Stimulated activated CD8-positive, alpha-beta memory T cell treated with anti-CD3 and anti-CD28 coated beads, Interleukin-4, amount 100 ng/mL, for 1 hour (primary cell): ENCODE data around the gene CCL16.
"Not testable (repeated sequence)": the region's sequence is repeated elsewhere in the genome, so short reads cannot be mapped to it uniquely, and the experiment has no call there.

Experiments used
- DNase-seq, 2 donors: peaks; one replicate each; pipeline ENCODE4 v3.0.0-alpha.2; 2020; ENCODE audit warnings: low read depth in 2 of 2, low spot score in 1 of 2

CCL16 gene, protein sequence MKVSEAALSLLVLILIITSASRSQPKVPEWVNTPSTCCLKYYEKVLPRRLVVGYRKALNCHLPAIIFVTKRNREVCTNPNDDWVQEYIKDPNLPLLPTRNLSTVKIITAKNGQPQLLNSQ

DNA sequence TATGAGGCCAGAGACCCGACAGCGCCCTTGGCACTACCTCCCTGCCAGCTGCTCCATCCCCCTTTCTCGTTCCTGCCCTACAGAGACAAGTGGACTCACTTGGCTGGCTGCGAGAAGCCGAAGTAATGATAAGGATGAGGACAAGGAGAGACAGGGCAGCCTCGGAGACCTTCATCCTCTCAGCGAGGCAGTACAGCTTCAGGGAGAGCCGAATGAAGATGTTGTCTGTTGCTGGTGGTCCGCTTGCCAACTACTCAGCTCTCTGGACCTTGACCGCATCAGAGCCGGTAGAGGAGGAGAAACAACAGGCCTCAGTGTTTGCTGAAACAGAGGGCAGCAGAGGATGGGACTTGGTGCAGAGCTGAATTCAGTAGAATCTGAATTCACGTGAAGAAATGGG lies at the start of gene CCL16:
Gene CCL16, minus strand, starts transcription at position 252 of the 400 bp plus-strand sequence. Its CDS starts 77 bp downstream, at position 175.
- no peak for DNase-seq

DNA sequence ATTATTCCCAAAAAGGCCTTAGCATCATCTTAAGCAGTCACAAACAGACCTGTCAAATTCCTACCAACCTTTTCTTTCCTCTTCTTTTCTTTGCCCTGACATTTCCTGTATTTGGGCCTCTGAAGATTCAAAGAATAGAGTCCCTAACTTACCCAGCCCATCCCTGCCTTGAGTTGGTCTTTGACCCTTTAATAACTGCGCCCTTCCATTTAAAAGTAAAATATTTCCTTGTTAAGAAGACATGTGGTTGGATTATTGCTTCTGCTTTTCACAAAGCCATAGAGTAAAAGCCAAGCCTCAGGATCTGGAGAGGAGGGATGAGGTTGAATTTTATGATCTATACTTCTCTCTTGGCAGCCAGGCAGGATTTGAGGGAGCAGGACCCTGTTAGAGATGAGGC lies 49.7 kb upstream of the CCL16 start:
- no peak for DNase-seq

- no peak for DNase-seq
These were observed 46.5 kb upstream of the CCL16 start for GRCh38 chr17:36027761-36028160.

- DNase-seq: no peak
These were observed 43.0 kb upstream of the CCL16 start for GRCh38 chr17:36024106-36024869.

- no peak for DNase-seq
These were observed 38.1 kb upstream of the CCL16 start for GRCh38 chr17:36019423-36019822.

DNA sequence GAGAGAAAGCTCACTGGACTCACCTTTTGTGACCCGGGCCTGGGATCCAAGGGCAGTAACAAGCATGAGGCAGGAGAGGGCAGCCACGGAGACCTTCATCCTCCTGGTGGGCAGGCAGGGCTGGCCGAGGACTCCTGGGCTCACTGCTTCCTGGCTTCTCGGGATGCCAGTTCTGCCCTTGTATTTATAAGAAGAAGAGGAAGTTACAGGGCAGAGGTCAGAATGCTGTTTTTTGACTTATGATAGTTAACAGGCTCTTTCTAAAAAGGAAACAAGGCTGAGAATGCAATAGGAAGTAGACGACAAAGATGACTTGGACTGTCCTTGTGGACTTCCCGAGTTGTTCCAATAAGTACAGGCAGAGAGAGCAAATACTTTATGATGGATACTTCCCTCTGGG lies 36.5 kb upstream of the CCL16 start, which contains the start of gene CCL23:
Gene CCL23, minus strand, starts transcription at position 174 of the 400 bp plus-strand sequence. Its CDS starts 75 bp downstream, at position 99.
- DNase-seq: no peak

DNA sequence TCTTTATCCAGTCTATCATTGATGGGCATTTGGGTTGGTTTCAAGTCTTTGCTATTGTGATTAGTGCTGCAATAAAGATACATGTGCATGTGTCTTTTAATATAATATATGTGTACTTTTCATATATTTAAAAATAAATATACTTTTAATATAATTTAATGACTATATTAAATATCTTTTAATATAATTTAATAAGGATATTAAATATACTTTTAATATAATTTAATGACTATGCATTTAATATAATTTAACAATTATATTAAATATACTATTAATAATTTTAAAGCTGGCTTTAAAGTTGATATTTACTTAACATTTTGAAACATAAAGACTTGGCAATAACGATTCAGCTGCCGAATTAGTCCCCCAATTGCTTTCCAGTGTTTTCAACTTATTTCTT lies 35.3 kb upstream of the CCL16 start:
- no peak for DNase-seq

- not testable (repeated sequence) for DNase-seq
These were observed 34.6 kb upstream of the CCL16 start for GRCh38 chr17:36015895-36016294.

DNA sequence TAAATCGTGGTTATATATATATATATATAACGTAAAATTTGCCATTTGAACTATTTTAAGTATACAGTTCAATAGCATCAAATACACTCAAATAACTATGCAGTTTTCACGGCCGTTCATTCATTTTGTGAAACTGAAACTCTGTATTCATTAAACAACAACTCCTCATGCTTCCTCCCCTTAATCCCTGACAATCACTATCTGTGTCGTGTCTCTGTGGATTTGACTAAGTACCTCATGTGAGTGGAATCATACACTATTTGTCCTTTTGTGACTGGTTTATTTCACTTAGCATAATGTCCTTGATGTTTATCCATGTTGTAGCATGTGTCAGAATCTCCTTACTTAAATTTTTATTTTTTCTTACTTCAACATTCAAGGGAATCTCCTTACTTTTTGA lies 33.6 kb upstream of the CCL16 start:
- no peak for DNase-seq

- no peak for DNase-seq
These were observed 29.9 kb upstream of the CCL16 start for GRCh38 chr17:36011201-36011600.

- DNase-seq: no peak
These were observed 27.8 kb upstream of the CCL16 start for GRCh38 chr17:36008998-36009665.

DNA sequence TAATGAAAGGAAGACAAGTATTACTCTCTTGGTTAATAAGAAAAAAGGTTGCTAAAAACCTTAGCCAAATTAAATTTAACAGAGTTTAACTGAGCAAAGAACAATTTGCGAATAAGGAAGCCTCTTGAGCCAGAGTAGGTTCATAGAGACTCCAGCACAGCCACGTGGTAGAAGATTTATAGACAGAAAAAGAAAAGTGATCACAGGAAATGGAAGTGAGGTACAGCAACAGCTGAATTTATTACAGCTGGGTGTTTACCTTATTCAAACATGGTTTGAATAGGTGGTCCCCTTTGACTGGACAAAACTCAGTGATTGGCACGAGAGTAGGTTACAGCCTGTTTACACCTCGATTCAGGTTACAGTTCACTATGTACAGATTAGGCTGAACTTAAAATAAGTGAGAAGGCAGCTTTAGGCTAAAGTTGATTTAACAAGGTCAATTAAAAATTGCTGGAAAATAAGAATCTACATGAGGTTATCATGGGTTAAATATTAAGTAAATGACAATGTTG lies 23.4 kb upstream of the CCL16 start:
- DNase-seq: no peak

DNA sequence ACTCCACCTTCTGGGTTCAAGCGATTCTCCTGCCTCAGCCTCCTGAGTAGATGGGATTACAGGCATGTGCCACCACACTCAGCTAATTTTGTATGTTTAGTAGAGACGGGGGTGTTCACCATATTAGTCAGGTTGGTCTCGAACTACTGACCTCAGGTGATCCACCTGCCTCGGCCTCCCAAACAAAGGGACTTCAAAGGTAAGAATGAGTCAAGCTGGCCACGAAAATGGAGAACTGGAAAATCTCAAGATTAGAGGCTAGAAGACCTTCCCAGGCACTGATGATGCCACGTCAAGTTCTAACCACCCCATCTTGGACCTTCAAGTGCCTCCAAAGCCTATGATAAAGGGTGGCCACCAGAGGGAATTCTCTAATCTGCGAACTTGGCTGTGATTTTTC lies 21.3 kb upstream of the CCL16 start:
- no peak for DNase-seq

DNA sequence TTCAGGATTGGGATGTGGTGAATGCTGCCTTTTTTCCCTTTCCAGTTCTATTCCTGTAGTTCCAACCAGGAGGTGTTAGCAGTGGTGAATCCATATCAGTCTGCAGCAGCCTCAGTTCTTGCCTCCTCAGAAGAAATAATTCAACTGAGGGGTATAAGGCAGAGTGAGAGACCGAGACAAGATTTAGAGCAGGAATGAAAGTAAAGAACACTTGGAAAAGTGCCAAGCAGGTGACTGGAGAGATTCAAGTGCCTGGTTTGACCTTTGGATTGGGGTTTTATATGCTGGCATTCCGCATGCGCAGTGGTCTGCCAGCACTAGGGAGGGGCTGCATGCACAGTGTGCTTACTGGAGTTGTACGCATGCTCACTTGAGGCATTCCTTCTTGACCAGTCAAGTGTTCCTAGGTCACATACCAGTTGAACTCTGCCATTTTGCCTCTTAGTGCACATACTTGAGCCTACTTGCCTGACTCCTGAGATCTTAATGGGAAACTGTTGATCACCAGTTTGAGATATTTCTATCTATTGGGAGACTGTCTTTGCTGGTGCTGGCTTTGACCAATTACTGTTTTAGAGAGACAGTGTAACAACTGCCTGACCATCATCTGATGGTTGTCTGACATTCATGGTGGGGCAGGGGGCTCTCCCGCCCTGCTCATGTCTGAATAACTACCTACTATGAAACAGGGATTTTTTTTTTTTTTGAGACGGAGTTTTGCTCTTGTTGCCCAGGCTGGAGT lies 20.7 kb upstream of the CCL16 start:
- no peak for DNase-seq

DNA sequence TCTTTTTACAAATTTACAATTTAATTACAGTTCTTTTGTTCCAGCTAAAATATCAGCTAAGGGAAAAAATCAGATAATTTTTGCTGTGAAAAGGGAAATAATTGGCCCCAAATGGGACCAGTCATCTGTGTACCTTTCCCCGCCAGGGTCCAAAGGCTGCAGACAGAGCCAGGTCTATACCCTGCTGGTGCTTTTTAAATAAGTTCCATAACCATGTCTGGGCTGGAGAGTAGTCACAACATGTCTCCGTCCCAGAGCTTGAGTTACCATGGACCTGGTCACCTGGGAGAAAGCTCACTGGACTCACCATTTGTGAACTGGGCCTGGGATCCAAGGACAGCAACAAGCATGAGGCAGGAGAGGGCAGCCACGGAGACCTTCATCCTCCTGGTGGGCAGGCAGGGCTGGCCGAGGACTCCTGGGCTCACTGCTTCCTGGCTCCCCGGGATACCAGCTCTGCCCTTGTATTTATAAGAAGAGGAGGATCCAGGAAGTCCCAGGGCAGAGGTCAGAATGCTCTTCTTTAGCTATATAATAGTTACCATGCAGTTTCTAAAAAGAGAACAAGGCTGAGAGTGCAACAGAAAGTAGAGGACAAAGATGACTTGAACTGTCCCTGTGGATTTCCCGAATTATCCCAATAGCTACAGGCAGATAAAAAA lies 19.9 kb upstream of the CCL16 start, which contains the start of gene CCL15:
Gene CCL15, minus strand, starts transcription at position 444 of the 662 bp plus-strand sequence. Its CDS starts 61 bp downstream, at position 383.
- no peak for DNase-seq

DNA sequence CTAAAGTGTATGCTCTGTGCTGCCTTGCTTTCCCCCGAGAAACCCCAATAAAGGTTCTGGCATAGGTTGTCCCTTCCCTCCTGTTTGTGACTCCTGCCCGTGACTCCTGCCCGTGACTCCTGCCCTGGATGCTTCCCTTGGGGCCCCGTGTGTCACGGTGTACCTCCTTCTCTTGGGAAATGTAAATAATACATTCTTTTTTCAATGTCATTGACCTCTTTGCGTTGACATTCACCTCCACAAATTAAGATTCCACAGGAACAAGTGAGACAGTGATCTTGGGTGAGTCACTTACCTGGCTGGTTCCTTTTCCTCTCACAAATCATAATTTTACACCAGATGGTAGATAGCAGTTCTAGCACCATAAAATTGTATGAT lies 19.4 kb upstream of the CCL16 start:
- no peak for DNase-seq

DNA sequence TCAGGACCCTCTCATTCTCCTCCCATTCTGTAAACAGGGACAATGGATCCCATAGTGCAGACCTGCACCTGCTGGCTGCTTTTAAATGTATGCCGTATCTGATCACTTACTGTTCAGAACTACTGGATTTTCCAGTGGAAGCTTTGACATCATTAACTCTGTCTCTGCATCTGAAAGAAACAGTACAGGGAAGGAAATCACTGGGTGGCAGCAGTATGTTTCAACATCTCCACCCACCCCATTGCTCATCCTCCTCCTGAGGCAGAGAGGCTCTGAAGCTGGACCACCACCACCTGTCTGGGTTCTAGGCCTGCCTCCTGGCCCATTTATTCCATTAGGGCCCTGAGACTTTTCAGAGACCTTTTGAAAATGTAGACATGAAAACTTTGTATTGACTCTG lies 17.5 kb upstream of the CCL16 start:
- no peak for DNase-seq

DNA sequence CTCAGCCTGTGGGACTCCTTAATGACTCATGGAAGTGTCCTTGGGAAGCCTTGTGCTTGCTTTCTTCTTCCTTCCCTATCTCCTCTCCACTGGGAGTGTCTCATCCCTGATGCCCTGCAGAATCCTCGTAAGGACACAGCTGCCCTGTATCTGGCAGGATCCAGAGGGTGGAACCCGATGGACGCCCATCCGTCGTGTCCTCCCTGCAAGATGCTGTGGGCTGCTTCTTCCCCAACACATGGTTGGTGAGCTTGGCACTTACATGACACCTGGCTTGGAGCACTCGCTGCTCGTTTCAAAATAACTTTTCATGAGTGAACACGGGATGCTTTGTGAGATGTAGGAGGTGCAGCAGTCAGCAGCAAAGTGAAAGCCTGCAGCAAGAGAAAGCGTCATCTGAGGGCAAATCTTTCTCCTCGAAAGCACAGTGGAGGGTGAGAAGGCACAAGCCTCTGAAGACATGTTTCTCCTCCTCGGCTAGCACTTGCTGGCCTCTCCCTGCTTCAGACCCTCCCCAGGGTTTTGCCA lies 16.8 kb upstream of the CCL16 start:
- DNase-seq: no peak

- not testable (repeated sequence) for DNase-seq
These were observed 14.0 kb upstream of the CCL16 start for GRCh38 chr17:35995346-35995745.

DNA sequence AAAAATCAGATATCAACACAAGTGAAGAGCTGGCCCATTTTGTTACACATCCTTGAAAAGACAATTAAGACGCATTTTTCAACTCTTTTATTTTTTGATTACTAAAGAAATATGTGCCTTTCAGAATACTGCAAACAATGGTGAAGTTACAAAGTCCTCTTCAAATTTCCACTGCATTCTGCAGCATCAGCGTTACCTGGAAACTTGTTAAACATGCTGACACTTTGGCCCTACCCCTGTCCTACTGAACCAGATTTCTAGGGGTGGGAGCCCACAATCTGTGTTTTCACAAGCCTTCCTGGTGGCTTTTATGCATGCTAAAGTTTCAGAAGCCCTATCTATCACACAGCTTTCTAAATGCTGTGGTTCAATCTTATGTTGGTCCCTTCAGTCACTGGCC lies 9.8 kb upstream of the CCL16 start:
- no peak for DNase-seq

GRCh38 chr17:35988164-35988563 lies 6.9 kb upstream of the CCL16 start:
- DNase-seq: no peak
